GM12878 (cell line): Measurements from ENCODE around the gene DOCK7. TPM values are rescaled to one million over a fixed set of nuclear protein-coding genes. Genes with fewer than 3 reads are reported as not detected.
"Not testable (repeated sequence)": the region's sequence is repeated elsewhere in the genome, so short reads cannot be mapped to it uniquely, and the experiment has no call there.

Experiments used
- ATAC-seq: fragments of 200-7000 bp; cut with Tn5 transposase; 3 replicates; pipeline ENCODE4 v1.9.1; 2020; ENCODE audit warnings: mild to moderate bottlenecking, moderate library complexity
- BruUV-seq: library from RNA; stranded (reverse); fragments of 400-500 nt; replicated peaks from 2 replicates; lab custom pipeline; 2021; lab: Mats Ljungman, UMichigan
- CTCF ChIA-PET: fragments of 300-600 bp; sonication (Branson Sonifier 250); formaldehyde crosslinking; extraction: SDS; loops from one replicate; lab custom pipeline; 2021; ENCODE audit warnings: inconsistent platforms; lab: Yijun Ruan, JAX
- POLR2A ChIA-PET: fragments of 350-600 bp; formaldehyde crosslinking; extraction: SDS; loops from one replicate; lab custom pipeline; 2021; ENCODE audit warnings: inconsistent platforms; lab: Charles Lee
- RAD21 ChIA-PET: fragments of 300-600 bp; sonication (Branson Sonifier 250); formaldehyde crosslinking; loops from one replicate; lab custom pipeline; 2023; ENCODE audit warnings: antibody characterized with exemption; ENCODE audit not compliant: unreplicated experiment; lab: Charles Lee
- SMC1A ChIA-PET: fragments of 300-600 bp; sonication (Branson Sonifier 250); formaldehyde crosslinking; loops from one replicate; lab custom pipeline; 2023; ENCODE audit not compliant: unreplicated experiment, uncharacterized antibody; lab: Charles Lee
- DNase-seq: peaks from one replicate; pipeline ENCODE4 v3.0.0-alpha.2; 2011; ENCODE audit warnings: low read depth, low spot score
- FAIRE-seq: peaks from 3 replicates; lab custom pipeline; 2011; peaks lifted over from hg19 to GRCh38; lab: Jason Lieb, UNC
- H2AFZ ChIP-seq: 2 replicates; pipeline ENCODE4 v1.6.0; 2011; ENCODE audit warnings: low read depth, low read length, control low read depth; ENCODE audit not compliant: control insufficient read depth
- H3K27ac ChIP-seq: 2 replicates; pipeline ENCODE4 v1.5.1; 2011; ENCODE audit warnings: control low read depth; ENCODE audit not compliant: control insufficient read depth, insufficient read depth
- H3K27me3 ChIP-seq, 2 experiments: replicated peaks in 1 of 2; 2 replicates each; pipeline versions ENCODE4 v1.6.0 to v1.6.1; 2011; ENCODE audit warnings: low read length in 1 of 2; ENCODE audit not compliant: control insufficient read depth in 2 of 2, insufficient read depth in 2 of 2
- H3K36me3 ChIP-seq, 2 experiments: 2 replicates each; pipeline ENCODE4 v1.5.1; 2011; ENCODE audit warnings: low read length in 1 of 2; ENCODE audit not compliant: control insufficient read depth in 2 of 2, insufficient read depth in 2 of 2
- H3K4me1 ChIP-seq: 2 replicates; pipeline ENCODE4 v1.6.1; 2011; ENCODE audit warnings: mild to moderate bottlenecking, low read length, moderate library complexity, mixed read lengths; ENCODE audit not compliant: control insufficient read depth, insufficient read depth
- H3K4me2 ChIP-seq: 2 replicates; pipeline ENCODE4 v1.6.0; 2011; ENCODE audit warnings: control low read depth; ENCODE audit not compliant: control insufficient read depth, insufficient read depth
- H3K4me3 ChIP-seq: fragments of 200-600 bp; sonication (generic); 2 replicates; pipeline ENCODE4 v1.5.1; 2016
- H3K79me2 ChIP-seq: 2 replicates; pipeline ENCODE4 v1.6.0; 2011; ENCODE audit warnings: low read length; ENCODE audit not compliant: control insufficient read depth, insufficient read depth
- H3K9ac ChIP-seq: 2 replicates; pipeline ENCODE4 v1.8.0; 2011; ENCODE audit warnings: low read length, control low read depth, mixed read lengths; ENCODE audit not compliant: control insufficient read depth, insufficient read depth
- H3K9me3 ChIP-seq: replicated peaks from 3 replicates; pipeline ENCODE4 v1.5.1; 2011; ENCODE audit warnings: mild to moderate bottlenecking, low read length; ENCODE audit not compliant: control insufficient read depth, insufficient read depth
- H4K20me1 ChIP-seq: 2 replicates; pipeline ENCODE4 v1.6.0; 2011; ENCODE audit not compliant: control insufficient read depth, insufficient read depth
- HDAC2 ChIP-seq: fragments of 200-600 bp; sonication (generic); IDR thresholded peaks from 2 replicates; pipeline ENCODE4 v1.6.1; 2017
- JUND ChIP-seq: IDR thresholded peaks from 2 replicates; pipeline ENCODE4 v1.6.1; 2012; ENCODE audit warnings: low read depth, mild to moderate bottlenecking, low read length, improper control_type of control experiment, moderate library complexity
- SP1 ChIP-seq: IDR thresholded peaks from one replicate; pipeline ENCODE4 v1.6.1; 2011; ENCODE audit warnings: low read depth, low read length
- ZBTB40 ChIP-seq: fragments of 450-650 bp; IDR thresholded peaks from 2 replicates; pipeline ENCODE4 v1.6.1; 2016; ENCODE audit warnings: mild to moderate bottlenecking, moderate library complexity, borderline replicate concordance
- WGBS: methylation state at CpG from one replicate; pipeline ENCODE4 v1.1.6; 2016; ENCODE audit warnings: low lambda C conversion rate; ENCODE audit not compliant: insufficient replicate concordance, insufficient coverage; ENCODE audit errors: missing lambda C conversion rate; 5-methylcytosine and 5-hydroxymethylcytosine counted together
- in situ Hi-C: fragments of 300-500 bp; cut with MboI; formaldehyde crosslinking; loops from 9 replicates; pipeline ENCODE4 v1.14.3; 2018; ENCODE audit warnings: mixed read lengths
- intact Hi-C: fragments of 100-400 bp; cut with micrococcal nuclease; formaldehyde crosslinking; loops from one replicate; pipeline ENCODE4 v1.14.2; 2022; ENCODE audit not compliant: unreplicated experiment
- polyA plus RNA-seq, 11 experiments: library from polyadenylated mRNA; depleted of rRNA in 4 of 11; unstranded in 6 of 11; stranded (reverse) in 5 of 11; fragments of >200 nt; fragmentation: Nextera tagmentation in 4 of 11; fragmentation: Illumina TruSeq in 1 of 11; extraction: Ambion mirVana in 4 of 11; extraction: Trizol in 1 of 11; gene quantifications; 1 replicate in 1 of 11; 2 replicates in 10 of 11; pipeline versions ENCODE4 v1.2.1 to v1.2.3, GENCODE V29; 2011 to 2016; ENCODE audit warnings: inconsistent platforms in 2 of 11, missing spikeins in 2 of 11, low read depth in 1 of 11
- total RNA-seq, 4 experiments: library from RNA; depleted of rRNA in 3 of 4; stranded (reverse); fragments of >200 nt in 3 of 4; fragmentation: Illumina TruSeq in 1 of 4; extraction: Trizol in 1 of 4; gene quantifications; 2 replicates each; pipeline versions ENCODE4 v1.2.1 to v1.2.3, GENCODE V29; 2013 to 2021

Gene DOCK7
- total and polyA plus RNA-seq, 10 of the 15 experiments (the other 5 are each of a cell fraction or from before 2014, with no cell fraction given), result 4.8 to 34.6 (median 26.9) TPM

- ChIA-PET SMC1A (interaction anchor here (0.7 to 3.2 kb wide), 7 partner anchors 9 to 134 kb away, joined by 3 to 50 read pairs (median 9); no protein-coding TSS in a partner anchor), POLR2A (interaction anchor here (2.0 kb wide), 1 partner anchor 10 kb away, joined by 10 read pairs; no protein-coding TSS in a partner anchor), CTCF (interaction anchor here (0.9 to 3.2 kb wide), 2 partner anchors 11 to 111 kb away, joined by 3 to 27 read pairs; no protein-coding TSS in a partner anchor), RAD21 (interaction anchor here (1.6 to 2.5 kb wide), 6 partner anchors 9 to 133 kb away, joined by 4 to 31 read pairs (median 8); no protein-coding TSS in a partner anchor)
- H3K79me2 ChIP-seq, result no peaks in the 10 kb centered on the region
- H3K9me3 ChIP-seq, result no peaks in the 10 kb centered on the region; the same call in 1 of the 3 replicates
- TF ChIP-seq JUND, result no peak
- TF ChIP-seq HDAC2, result no peak
- no peak for TF ChIP-seq SP1
- TF ChIP-seq ZBTB40, result 0 out of 2 replicates have a peak, but pooled peaks have one; percentile 62
- no peak overlapping the region for H3K9ac ChIP-seq
- peaks cover 11% of the 10 kb centered on the region for H3K4me1 ChIP-seq
- H3K27ac ChIP-seq, result peak overlapping the region; percentile 66
- 100% methylated on average over 2 of the region's 2 CpGs for WGBS
- intact Hi-C loops (loop anchor here (10.0 kb wide), 1 partner anchor 132 kb away; no protein-coding TSS in a partner anchor), in situ Hi-C loops (no loop called here)
- H2AFZ ChIP-seq, result no peak overlapping the region
- 0 out of 2 replicates have a peak overlapping the region, but pooled peaks have one; percentile 4 for H3K4me3 ChIP-seq
- FAIRE-seq (no peak), ATAC-seq (no peak), DNase-seq (no peak)
- H3K4me2 ChIP-seq, result peak overlapping the region; percentile 42; the same call in 1 of the 2 replicates
- no peaks in the 10 kb centered on the region for H4K20me1 ChIP-seq
- no peaks in the 10 kb centered on the region for H3K27me3 ChIP-seq
- H3K36me3 ChIP-seq, result peaks cover 0 to 6% of the 10 kb centered on the region in 2 experiments; a peak in 1 of 4 replicates
- BruUV-seq, result no TSS peak
These were observed 75.4 kb downstream of the DOCK7 start for GRCh38 chr1:62612770-62613169.

- H3K9ac ChIP-seq, DNase-seq, H3K27me3 ChIP-seq, H3K4me2 ChIP-seq, H3K79me2 ChIP-seq, POLR2A ChIA-PET, ATAC-seq, in situ Hi-C loops, H4K20me1 ChIP-seq, CTCF ChIA-PET, H3K27ac ChIP-seq, H2AFZ ChIP-seq, H3K9me3 ChIP-seq, FAIRE-seq, BruUV-seq, H3K4me3 ChIP-seq, H3K36me3 ChIP-seq: not testable (repeated sequence)
- intact Hi-C loops, result loop anchor here (10.0 kb wide), 1 partner anchor 134 kb away; no protein-coding TSS in a partner anchor
- 91% methylated on average over 1 of the region's 1 CpG for WGBS
- ChIA-PET RAD21 (interaction anchor here (1.9 kb wide), 1 partner anchor 11 kb away, joined by 5 read pairs; no protein-coding TSS in a partner anchor), SMC1A (interaction anchor here (0.6 to 1.5 kb wide), 2 partner anchors 15 to 17 kb away, joined by 3 read pairs; no protein-coding TSS in a partner anchor)
- peaks cover 11% of the 10 kb centered on the region for H3K4me1 ChIP-seq
These were observed 77.6 kb downstream of the DOCK7 start for GRCh38 chr1:62610588-62610987.
